ENCODE data around the gene PINLYP.
A peak's percentile ranks its signal among the peaks of the same experiment; 100 is the strongest.
"Not testable (repeated sequence)": the region's sequence is repeated elsewhere in the genome, so short reads cannot be mapped to it uniquely, and the experiment has no call there.

The PINLYP gene

GRCh38 chr19:43596842-43597461 is 21.4 kb downstream of the PINLYP start:
- TF ChIP-seq SPI1 (IDR thresholded peaks at IDR 0.05; ENCODE audit: borderline replicate concordance, low read depth): no peak
- no peak for TF ChIP-seq CTCF (IDR thresholded peaks at IDR 0.05; ENCODE audit: insufficient read depth, low read length)
- no peak for TF ChIP-seq GABPA (IDR thresholded peaks at IDR 0.05; ENCODE audit: low read depth)
- no peak; the same call in 1 of the 2 replicates for TF ChIP-seq POLR2AphosphoS5 (IDR thresholded peaks at IDR 0.05; ENCODE audit: low read depth)
- TF ChIP-seq REST (IDR thresholded peaks at IDR 0.05; ENCODE audit: insufficient replicate concordance, low read depth): no peak
- H3K27me3 ChIP-seq (ENCODE audit: insufficient read depth, poor library complexity, severe bottlenecking): no peaks in the 10 kb centered on the region
- peak overlapping the region; percentile 100 for H3K27ac ChIP-seq (replicated peaks)
- H3K4me3 ChIP-seq (replicated peaks; ENCODE audit: insufficient read depth, low read length): peak overlapping the region; percentile 58
- DNase-seq (ENCODE audit: low read depth in 1 of 2, low spot score in 1 of 2): peak in 1 of 2 experiments; percentile 5

GRCh38 chr19:43597876-43598275 is 22.3 kb downstream of the PINLYP start:
- Histone ChIP-seq H3K27ac (replicated peaks) (no peak overlapping the region), H3K27me3 (ENCODE audit: insufficient read depth, poor library complexity, severe bottlenecking) (no peaks in the 10 kb centered on the region), H3K4me3 (replicated peaks; ENCODE audit: insufficient read depth, low read length) (peak overlapping the region; percentile 58)
- peak in 1 of 2 experiments; percentile 7 for DNase-seq (ENCODE audit: low read depth in 1 of 2, low spot score in 1 of 2)
- TF ChIP-seq GABPA (IDR thresholded peaks at IDR 0.05; ENCODE audit: low read depth): no peak

GRCh38 chr19:43598445-43599240 is 23.0 kb downstream of the PINLYP start:
- Histone ChIP-seq H3K4me3 (replicated peaks; ENCODE audit: insufficient read depth, low read length) (no peak overlapping the region), H3K27ac (replicated peaks) (no peak overlapping the region), H3K27me3 (ENCODE audit: insufficient read depth, poor library complexity, severe bottlenecking) (no peaks in the 10 kb centered on the region)
- DNase-seq (ENCODE audit: low read depth in 1 of 2, low spot score in 1 of 2): no peak
- TF ChIP-seq CTCF (IDR thresholded peaks at IDR 0.05; ENCODE audit: insufficient read depth, low read length) (no peak), POLR2AphosphoS5 (IDR thresholded peaks at IDR 0.05; ENCODE audit: low read depth) (no peak), GABPA (IDR thresholded peaks at IDR 0.05; ENCODE audit: low read depth) (no peak), REST (IDR thresholded peaks at IDR 0.05; ENCODE audit: insufficient replicate concordance, low read depth) (no peak), SPI1 (IDR thresholded peaks at IDR 0.05; ENCODE audit: borderline replicate concordance, low read depth) (no peak)

GRCh38 chr19:43599635-43600295 is 24.2 kb downstream of the PINLYP start:
- Histone ChIP-seq H3K27me3 (ENCODE audit: insufficient read depth, poor library complexity, severe bottlenecking) (no peaks in the 10 kb centered on the region), H3K27ac (replicated peaks) (no peak overlapping the region), H3K4me3 (replicated peaks; ENCODE audit: insufficient read depth, low read length) (no peak overlapping the region)
- no peak for DNase-seq (ENCODE audit: low read depth in 1 of 2, low spot score in 1 of 2)
- TF ChIP-seq CTCF (IDR thresholded peaks at IDR 0.05; ENCODE audit: insufficient read depth, low read length): no peak
- no peak for TF ChIP-seq POLR2AphosphoS5 (IDR thresholded peaks at IDR 0.05; ENCODE audit: low read depth)

GRCh38 chr19:43600326-43600725 is 24.7 kb downstream of the PINLYP start:
- H3K27ac ChIP-seq (replicated peaks); H3K27me3 ChIP-seq (ENCODE audit: insufficient read depth, poor library complexity, severe bottlenecking); DNase-seq (ENCODE audit: low read depth in 1 of 2, low spot score in 1 of 2); H3K4me3 ChIP-seq (replicated peaks; ENCODE audit: insufficient read depth, low read length): not testable (repeated sequence)
